ENCODE data around the gene SDE2.
"Not testable (repeated sequence)": the region's sequence is repeated elsewhere in the genome, so short reads cannot be mapped to it uniquely, and the experiment has no call there.

Gene SDE2

GRCh38 chr1:225973158-225973557 lies 26.0 kb downstream of the SDE2 start:
- no peak for DNase-seq

- no peak for DNase-seq
Measured at GRCh38 chr1:225972344-225973152, 26.6 kb downstream of the SDE2 start.

- DNase-seq: not testable (repeated sequence)
Measured at GRCh38 chr1:225970592-225971157, 28.5 kb downstream of the SDE2 start.

GRCh38 chr1:225969751-225970150 lies 29.4 kb downstream of the SDE2 start:
- not testable (repeated sequence) for DNase-seq

- DNase-seq: no peak
Measured at GRCh38 chr1:225965231-225965630, 33.9 kb downstream of the SDE2 start.

GRCh38 chr1:225963735-225964530 lies 35.2 kb downstream of the SDE2 start:
- no peak for DNase-seq

GRCh38 chr1:225962440-225962975 lies 36.6 kb downstream of the SDE2 start:
- no peak for DNase-seq

- no peak for DNase-seq
Measured at GRCh38 chr1:225961659-225962439, 37.3 kb downstream of the SDE2 start.

GRCh38 chr1:225958041-225958440 lies 41.1 kb downstream of the SDE2 start:
- DNase-seq: no peak

GRCh38 chr1:225954753-225955152 lies 44.4 kb downstream of the SDE2 start:
- DNase-seq: no peak

GRCh38 chr1:225953315-225953714 lies 45.8 kb downstream of the SDE2 start:
- DNase-seq: no peak

GRCh38 chr1:225950905-225951497 lies 48.1 kb downstream of the SDE2 start:
- no peak for DNase-seq

- DNase-seq: no peak
Measured at GRCh38 chr1:225949041-225949440, 50.1 kb downstream of the SDE2 start.

GRCh38 chr1:225946803-225947202 lies 52.3 kb downstream of the SDE2 start:
- no peak for DNase-seq

- no peak for DNase-seq
Measured at GRCh38 chr1:225946082-225946620, 53.0 kb downstream of the SDE2 start.

- no peak for DNase-seq
Measured at GRCh38 chr1:225945564-225945963, 53.6 kb downstream of the SDE2 start.

GRCh38 chr1:225944951-225945350 lies 54.2 kb downstream of the SDE2 start:
- no peak for DNase-seq

GRCh38 chr1:225944387-225944786 lies 54.8 kb downstream of the SDE2 start:
- no peak for DNase-seq

- DNase-seq: no peak
Measured at GRCh38 chr1:225943582-225943981, 55.6 kb downstream of the SDE2 start.

GRCh38 chr1:225942574-225942973 lies 56.6 kb downstream of the SDE2 start:
- no peak for DNase-seq

- no peak for DNase-seq
Measured at GRCh38 chr1:225941942-225942222, 57.3 kb downstream of the SDE2 start.
